HCT116 (cell line): ENCODE measurements around the gene ADAM23. TPM values are rescaled to one million over a fixed set of nuclear protein-coding genes. Genes with fewer than 3 reads are reported as not detected.

Source experiments
- ATAC-seq: fragments of 200-7000 bp; cut with Tn5 transposase; 2 replicates; pipeline ENCODE4 v1.9.1; 2020; ENCODE audit warnings: mild to moderate bottlenecking, moderate library complexity
- BruUV-seq: library from RNA; stranded (reverse); fragments of 400-500 nt; replicated peaks from 2 replicates; lab custom pipeline; 2021; lab: Mats Ljungman, UMichigan
- CTCF ChIA-PET: fragments of 300-600 bp; sonication (Branson Sonifier 250); formaldehyde crosslinking; loops from one replicate; lab custom pipeline; 2021; ENCODE audit warnings: antibody characterized with exemption; lab: Charles Lee
- POLR2A ChIA-PET: fragments of 300-600, 350-600 bp; sonication (Branson Sonifier 250); formaldehyde crosslinking; loops from one replicate; lab custom pipeline; 2021; ENCODE audit warnings: antibody characterized with exemption; lab: Charles Lee
- RAD21 ChIA-PET, 2 experiments: fragments of 300-600 bp; sonication (Branson Sonifier 250); formaldehyde crosslinking; loops; one replicate each; lab custom pipeline; 2023; ENCODE audit warnings: low total read pairs in 2 of 2; ENCODE audit not compliant: uncharacterized antibody in 2 of 2, unreplicated experiment in 2 of 2, low non-redundant PET in 1 of 2; lab: Charles Lee
- DNase-seq: peaks from one replicate; pipeline ENCODE4 v3.0.0-alpha.2; 2010; ENCODE audit warnings: low read depth, low spot score
- H2AFZ ChIP-seq: fragments of 200-600 bp; shearing (Covaris generic), sonication (generic); 2 replicates; pipeline ENCODE4 v1.6.1; 2017; ENCODE audit warnings: low read depth, mixed run types, mixed read lengths, antibody characterized with exemption, low read length; ENCODE audit not compliant: poor library complexity, severe bottlenecking
- H3K27ac ChIP-seq: 2 replicates; pipeline ENCODE4 v1.5.1; 2012; ENCODE audit warnings: low read depth, low read length
- H3K27me3 ChIP-seq: fragments of 200-600 bp; sonication (generic); 2 replicates; pipeline ENCODE4 v1.6.1; 2016; ENCODE audit warnings: mixed run types, low read length, mixed read lengths; ENCODE audit not compliant: insufficient read depth
- H3K36me3 ChIP-seq, 2 experiments: fragments of 200-500 bp in 1 of 2; fragments of 200-600 bp in 1 of 2; sonication (Bioruptor generic) in 1 of 2; sonication (generic) in 1 of 2; 2 replicates each; pipeline versions ENCODE4 v1.5.1 to v1.6.1; 2014 to 2016; ENCODE audit warnings: low read length in 2 of 2, inconsistent platforms in 1 of 2, mixed read lengths in 1 of 2, mixed run types in 1 of 2; ENCODE audit not compliant: insufficient read depth in 2 of 2, control insufficient read depth in 1 of 2
- H3K4me1 ChIP-seq, 2 experiments: fragments of 200-600 bp in 1 of 2; sonication (generic) in 1 of 2; 2 replicates each; pipeline versions ENCODE4 v1.5.1 to v1.6.1; 2012 to 2017; ENCODE audit warnings: low read length in 2 of 2, inconsistent platforms in 1 of 2, mild to moderate bottlenecking in 1 of 2, mixed read lengths in 1 of 2, mixed run types in 1 of 2, moderate library complexity in 1 of 2; ENCODE audit not compliant: insufficient read depth in 2 of 2, control insufficient read depth in 1 of 2
- H3K4me2 ChIP-seq: fragments of 200-600 bp; sonication (generic); 2 replicates; pipeline ENCODE4 v1.6.1; 2017; ENCODE audit warnings: mixed run types, low read length, mixed read lengths
- H3K4me3 ChIP-seq, 2 experiments: fragments of 200-600 bp in 1 of 2; sonication (generic) in 1 of 2; replicated peaks in 1 of 2; 2 replicates each; pipeline ENCODE4 v1.5.1; 2011 to 2016; ENCODE audit warnings: low read length in 2 of 2, control low read depth in 1 of 2, low read depth in 1 of 2, mild to moderate bottlenecking in 1 of 2, mixed read lengths in 1 of 2, mixed run types in 1 of 2
- H3K79me2 ChIP-seq: fragments of 200-600 bp; sonication (generic); 2 replicates; pipeline ENCODE4 v1.6.1; 2017; ENCODE audit warnings: mild to moderate bottlenecking, mixed run types, low read length, moderate library complexity, mixed read lengths; ENCODE audit not compliant: insufficient read depth
- H3K9ac ChIP-seq: fragments of 200-600 bp; sonication (generic); 2 replicates; pipeline ENCODE4 v1.6.1; 2016; ENCODE audit warnings: low read length, mixed read lengths
- H3K9me2 ChIP-seq: fragments of 200-600 bp; sonication (generic), shearing (Covaris generic); 2 replicates; pipeline ENCODE4 v1.6.1; 2017; ENCODE audit warnings: mixed run types, mild to moderate bottlenecking, moderate library complexity; ENCODE audit not compliant: insufficient read depth
- H3K9me3 ChIP-seq, 2 experiments: fragments of 200-500 bp in 1 of 2; fragments of 200-600 bp in 1 of 2; sonication (Bioruptor generic) in 1 of 2; sonication (generic) in 1 of 2; 2 replicates each; pipeline ENCODE4 v1.6.1; 2014 to 2017; ENCODE audit warnings: low read length in 2 of 2, mixed read lengths in 2 of 2, inconsistent platforms in 1 of 2, low read depth in 1 of 2, mild to moderate bottlenecking in 1 of 2, mixed run types in 1 of 2, moderate library complexity in 1 of 2; ENCODE audit not compliant: control insufficient read depth in 1 of 2, insufficient read depth in 1 of 2
- H4K20me1 ChIP-seq: fragments of 200-600 bp; sonication (generic), shearing (Covaris generic); 2 replicates; pipeline ENCODE4 v1.6.1; 2017; ENCODE audit warnings: mixed run types, mild to moderate bottlenecking, moderate library complexity; ENCODE audit not compliant: insufficient read depth
- CEBPB ChIP-seq: IDR thresholded peaks from 2 replicates; pipeline ENCODE4 v1.6.1; 2012; ENCODE audit warnings: low read depth
- EGR1 ChIP-seq: IDR thresholded peaks from 2 replicates; pipeline ENCODE4 v1.6.1; 2012; ENCODE audit warnings: low read depth
- ELF1 ChIP-seq: IDR thresholded peaks from 2 replicates; pipeline ENCODE4 v1.6.1; 2012; ENCODE audit warnings: low read depth, borderline replicate concordance
- JUND ChIP-seq: IDR thresholded peaks from 2 replicates; pipeline ENCODE4 v1.6.1; 2012
- intact Hi-C: fragments of 100-400 bp; cut with micrococcal nuclease; formaldehyde crosslinking; loops from 2 replicates; pipeline ENCODE4 v1.10.0; 2022
- total RNA-seq: library from RNA; stranded (reverse); gene quantifications from one replicate; pipeline ENCODE4 v1.2.1, GENCODE V29; 2021; ENCODE audit not compliant: unreplicated experiment
- TF ChIP-seq, protein P1 (sequence below): IDR thresholded peaks from 2 replicates; pipeline ENCODE4 v1.6.1; 2012; ENCODE audit warnings: low read depth

Gene ADAM23
- total RNA-seq, 1 experiment from 2014 or later: 0.10 TPM

GRCh38 chr2:206642075-206643025 is 199.0 kb downstream of the ADAM23 start, which contains the start of gene FAM237A:
Gene FAM237A (plus strand): TSS chr2:206642487. CDS start chr2:206644237, 1,750 bp downstream.
- POLR2A ChIA-PET: no interaction called here
- no TSS peak for BruUV-seq
- H3K4me2 ChIP-seq: no peak within 1 kb of the TSS

More at GRCh38 chr2:206642075-206643025, 199.0 kb downstream of the ADAM23 start, which contains the start of gene FAM237A:
- intact Hi-C loops: no loop called here
- Histone ChIP-seq H3K36me3 (no peaks in the 10 kb centered on the region), H3K79me2 (no peaks in the 10 kb centered on the region), H3K9me2 (no peaks in the 10 kb centered on the region), H3K9me3 (no peaks in the 10 kb centered on the region), H2AFZ (no peak within 1 kb of the TSS), H3K4me3 (no peak within 1 kb of the TSS), H3K4me1 (no peaks in the 10 kb centered on the region), H3K27ac (no peak within 1 kb of the TSS), H4K20me1 (no peaks in the 10 kb centered on the region), H3K27me3 (no peaks in the 10 kb centered on the region), H3K9ac (no peak within 1 kb of the TSS)
- peak; percentile 4 for DNase-seq
- ATAC-seq: no peak
- TF ChIP-seq ELF1 (no peak), EGR1 (no peak), JUND (no peak), CEBPB (no peak)
- TF ChIP-seq, protein P1, sequence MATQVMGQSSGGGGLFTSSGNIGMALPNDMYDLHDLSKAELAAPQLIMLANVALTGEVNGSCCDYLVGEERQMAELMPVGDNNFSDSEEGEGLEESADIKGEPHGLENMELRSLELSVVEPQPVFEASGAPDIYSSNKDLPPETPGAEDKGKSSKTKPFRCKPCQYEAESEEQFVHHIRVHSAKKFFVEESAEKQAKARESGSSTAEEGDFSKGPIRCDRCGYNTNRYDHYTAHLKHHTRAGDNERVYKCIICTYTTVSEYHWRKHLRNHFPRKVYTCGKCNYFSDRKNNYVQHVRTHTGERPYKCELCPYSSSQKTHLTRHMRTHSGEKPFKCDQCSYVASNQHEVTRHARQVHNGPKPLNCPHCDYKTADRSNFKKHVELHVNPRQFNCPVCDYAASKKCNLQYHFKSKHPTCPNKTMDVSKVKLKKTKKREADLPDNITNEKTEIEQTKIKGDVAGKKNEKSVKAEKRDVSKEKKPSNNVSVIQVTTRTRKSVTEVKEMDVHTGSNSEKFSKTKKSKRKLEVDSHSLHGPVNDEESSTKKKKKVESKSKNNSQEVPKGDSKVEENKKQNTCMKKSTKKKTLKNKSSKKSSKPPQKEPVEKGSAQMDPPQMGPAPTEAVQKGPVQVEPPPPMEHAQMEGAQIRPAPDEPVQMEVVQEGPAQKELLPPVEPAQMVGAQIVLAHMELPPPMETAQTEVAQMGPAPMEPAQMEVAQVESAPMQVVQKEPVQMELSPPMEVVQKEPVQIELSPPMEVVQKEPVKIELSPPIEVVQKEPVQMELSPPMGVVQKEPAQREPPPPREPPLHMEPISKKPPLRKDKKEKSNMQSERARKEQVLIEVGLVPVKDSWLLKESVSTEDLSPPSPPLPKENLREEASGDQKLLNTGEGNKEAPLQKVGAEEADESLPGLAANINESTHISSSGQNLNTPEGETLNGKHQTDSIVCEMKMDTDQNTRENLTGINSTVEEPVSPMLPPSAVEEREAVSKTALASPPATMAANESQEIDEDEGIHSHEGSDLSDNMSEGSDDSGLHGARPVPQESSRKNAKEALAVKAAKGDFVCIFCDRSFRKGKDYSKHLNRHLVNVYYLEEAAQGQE: peak; percentile 84
- ChIA-PET RAD21 (no interaction called here), CTCF (no interaction called here)
